Measurements from ENCODE around the gene CGRRF1. TPM values are rescaled to one million over a fixed set of nuclear protein-coding genes. Genes with fewer than 3 reads are reported as not detected.

CGRRF1 gene
- total RNA-seq, 1 donor from 2014 or later, result 16.7 TPM

DNA sequence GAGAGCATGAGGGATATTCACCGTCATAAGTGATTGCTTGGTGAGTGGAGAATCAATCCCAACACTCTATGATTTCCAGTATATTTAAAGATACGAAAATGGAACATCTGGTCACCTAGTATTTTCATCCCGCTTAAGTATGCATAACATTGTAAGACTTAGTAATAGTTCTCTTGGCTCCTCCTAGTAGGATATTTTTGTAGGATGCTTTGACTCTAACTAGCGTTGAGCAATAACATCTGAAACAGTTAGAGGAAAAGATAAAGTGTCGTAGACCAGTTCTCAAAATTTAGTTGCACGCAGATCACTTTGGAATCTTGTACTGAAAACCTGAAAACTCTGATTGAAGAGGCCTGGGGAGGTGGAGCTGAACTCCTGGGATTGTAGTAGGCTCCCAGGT is 64.8 kb downstream of the CGRRF1 start:
- Mint-ChIP-seq H3K4me3 (no peak overlapping the region), H3K4me1 (ENCODE audit: unreplicated experiment) (peaks cover 22% of the 10 kb centered on the region), H3K27me3 (no peaks in the 10 kb centered on the region), H3K36me3 (peaks cover 29% of the 10 kb centered on the region), H3K27ac (peak overlapping the region; percentile 21), H3K9me3 (peaks cover 5% of the 10 kb centered on the region)
- TF ChIP-seq, protein P1, sequence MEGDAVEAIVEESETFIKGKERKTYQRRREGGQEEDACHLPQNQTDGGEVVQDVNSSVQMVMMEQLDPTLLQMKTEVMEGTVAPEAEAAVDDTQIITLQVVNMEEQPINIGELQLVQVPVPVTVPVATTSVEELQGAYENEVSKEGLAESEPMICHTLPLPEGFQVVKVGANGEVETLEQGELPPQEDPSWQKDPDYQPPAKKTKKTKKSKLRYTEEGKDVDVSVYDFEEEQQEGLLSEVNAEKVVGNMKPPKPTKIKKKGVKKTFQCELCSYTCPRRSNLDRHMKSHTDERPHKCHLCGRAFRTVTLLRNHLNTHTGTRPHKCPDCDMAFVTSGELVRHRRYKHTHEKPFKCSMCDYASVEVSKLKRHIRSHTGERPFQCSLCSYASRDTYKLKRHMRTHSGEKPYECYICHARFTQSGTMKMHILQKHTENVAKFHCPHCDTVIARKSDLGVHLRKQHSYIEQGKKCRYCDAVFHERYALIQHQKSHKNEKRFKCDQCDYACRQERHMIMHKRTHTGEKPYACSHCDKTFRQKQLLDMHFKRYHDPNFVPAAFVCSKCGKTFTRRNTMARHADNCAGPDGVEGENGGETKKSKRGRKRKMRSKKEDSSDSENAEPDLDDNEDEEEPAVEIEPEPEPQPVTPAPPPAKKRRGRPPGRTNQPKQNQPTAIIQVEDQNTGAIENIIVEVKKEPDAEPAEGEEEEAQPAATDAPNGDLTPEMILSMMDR (conservative IDR thresholded peaks at IDR 0.05), result no peak
- no peak for DNase-seq (ENCODE audit: extremely low spot score, unreplicated experiment)

DNA sequence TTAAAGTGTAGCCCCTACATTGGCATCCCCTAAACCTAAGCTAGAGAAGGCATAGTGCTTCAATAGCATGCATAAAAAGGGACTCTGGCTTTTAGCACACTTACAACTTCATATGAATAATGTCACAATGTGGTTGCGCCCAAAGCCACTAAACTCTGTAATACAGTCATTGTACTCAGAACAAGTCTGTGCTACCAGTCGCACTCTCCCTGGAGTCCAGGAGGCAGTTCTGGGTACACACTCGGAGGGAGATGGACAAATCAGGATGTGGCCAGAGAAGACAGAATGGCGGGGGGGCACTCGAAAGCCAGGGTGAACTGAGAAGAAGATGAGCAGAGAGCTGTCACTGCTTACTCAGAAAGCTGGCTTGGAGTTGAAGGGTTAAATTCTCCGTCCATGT is 67.8 kb downstream of the CGRRF1 start:
- DNase-seq (ENCODE audit: extremely low spot score, unreplicated experiment), result no peak
- TF ChIP-seq, protein P1 (conservative IDR thresholded peaks at IDR 0.05), result no peak
- H3K27me3 Mint-ChIP-seq, result no peaks in the 10 kb centered on the region
- no peak overlapping the region for H3K4me3 Mint-ChIP-seq
- H3K36me3 Mint-ChIP-seq, result peaks cover 17% of the 10 kb centered on the region
- H3K27ac Mint-ChIP-seq, result no peak overlapping the region
- H3K9me3 Mint-ChIP-seq, result peaks cover under 1% of the 10 kb centered on the region
- peaks cover 20% of the 10 kb centered on the region for H3K4me1 Mint-ChIP-seq (ENCODE audit: unreplicated experiment)

DNA sequence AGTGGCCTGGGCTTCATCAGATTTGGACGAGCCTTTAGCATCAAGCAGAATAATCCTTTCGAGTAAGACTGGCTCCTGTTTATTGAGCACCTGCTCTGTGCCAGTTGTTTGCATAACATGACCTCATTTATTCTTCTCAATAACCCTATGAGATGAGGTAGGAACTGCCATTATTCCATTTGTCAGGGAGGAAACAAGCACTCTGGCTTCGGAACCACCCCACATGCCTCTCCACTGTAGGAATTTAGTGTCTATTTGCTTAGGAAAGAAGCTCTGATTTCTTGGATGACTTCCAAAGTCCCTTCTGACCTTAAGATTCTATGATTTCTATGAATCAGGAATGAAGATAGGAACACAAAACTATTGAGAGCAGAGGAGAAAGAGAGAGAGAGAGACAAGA is 68.3 kb downstream of the CGRRF1 start:
- DNase-seq (ENCODE audit: extremely low spot score, unreplicated experiment), result no peak
- TF ChIP-seq, protein P1 (conservative IDR thresholded peaks at IDR 0.05), result no peak
- Mint-ChIP-seq H3K36me3 (peaks cover 16% of the 10 kb centered on the region), H3K4me1 (ENCODE audit: unreplicated experiment) (peaks cover 20% of the 10 kb centered on the region), H3K4me3 (no peak overlapping the region), H3K27me3 (no peaks in the 10 kb centered on the region), H3K27ac (no peak overlapping the region), H3K9me3 (no peaks in the 10 kb centered on the region)

DNA sequence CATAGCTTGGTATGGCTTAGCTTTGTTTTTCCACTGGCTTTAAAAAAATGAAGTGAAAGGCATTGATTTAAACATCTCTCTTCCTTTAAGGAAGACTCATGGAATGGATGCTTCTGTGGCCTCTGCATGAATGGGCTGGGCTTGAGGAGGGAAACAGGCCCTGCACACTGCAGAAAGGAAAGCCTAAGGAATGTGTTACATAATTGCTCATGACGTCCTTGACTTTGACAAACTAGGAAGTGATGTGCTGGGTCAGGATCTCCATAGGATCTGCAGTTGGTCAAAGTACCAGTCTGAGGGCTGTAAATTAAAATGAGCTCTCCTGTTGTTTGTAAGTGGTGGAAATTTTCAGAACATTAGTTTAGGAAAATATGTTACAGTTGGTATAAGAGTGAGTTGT is 69.9 kb downstream of the CGRRF1 start:
- Mint-ChIP-seq H3K9me3 (no peaks in the 10 kb centered on the region), H3K4me1 (ENCODE audit: unreplicated experiment) (peaks cover 20% of the 10 kb centered on the region), H3K27me3 (no peaks in the 10 kb centered on the region), H3K4me3 (no peak overlapping the region), H3K36me3 (peaks cover 8% of the 10 kb centered on the region), H3K27ac (peak overlapping the region; percentile 51)
- TF ChIP-seq, protein P1 (conservative IDR thresholded peaks at IDR 0.05), result no peak
- DNase-seq (ENCODE audit: extremely low spot score, unreplicated experiment), result no peak

DNA sequence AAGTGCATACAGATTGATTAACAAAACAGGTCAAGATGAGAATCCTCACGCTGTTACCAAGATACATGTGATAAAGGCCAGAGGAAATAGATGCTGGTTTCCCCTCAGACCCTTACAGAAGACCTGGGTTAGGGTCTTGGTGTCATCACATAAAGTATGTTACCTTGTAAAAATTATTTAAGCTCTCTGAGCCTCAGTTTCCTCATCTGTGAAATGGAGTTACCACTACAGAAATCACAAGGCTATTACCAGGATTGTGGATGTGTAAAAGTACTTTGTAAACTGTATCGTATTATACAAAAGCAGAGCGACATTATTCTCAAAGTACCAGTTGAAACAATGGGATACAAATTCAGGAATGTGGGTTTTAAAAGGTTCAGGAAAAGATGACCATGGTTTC is 71.2 kb downstream of the CGRRF1 start:
- peak overlapping the region; percentile 22 for H3K27ac Mint-ChIP-seq
- H3K4me3 Mint-ChIP-seq, result no peak overlapping the region
- peaks cover 19% of the 10 kb centered on the region for H3K4me1 Mint-ChIP-seq (ENCODE audit: unreplicated experiment)
- no peaks in the 10 kb centered on the region for H3K27me3 Mint-ChIP-seq
- DNase-seq (ENCODE audit: extremely low spot score, unreplicated experiment), result no peak
- no peaks in the 10 kb centered on the region for H3K9me3 Mint-ChIP-seq
- TF ChIP-seq, protein P1 (conservative IDR thresholded peaks at IDR 0.05), result no peak
- H3K36me3 Mint-ChIP-seq, result peaks cover 13% of the 10 kb centered on the region

DNA sequence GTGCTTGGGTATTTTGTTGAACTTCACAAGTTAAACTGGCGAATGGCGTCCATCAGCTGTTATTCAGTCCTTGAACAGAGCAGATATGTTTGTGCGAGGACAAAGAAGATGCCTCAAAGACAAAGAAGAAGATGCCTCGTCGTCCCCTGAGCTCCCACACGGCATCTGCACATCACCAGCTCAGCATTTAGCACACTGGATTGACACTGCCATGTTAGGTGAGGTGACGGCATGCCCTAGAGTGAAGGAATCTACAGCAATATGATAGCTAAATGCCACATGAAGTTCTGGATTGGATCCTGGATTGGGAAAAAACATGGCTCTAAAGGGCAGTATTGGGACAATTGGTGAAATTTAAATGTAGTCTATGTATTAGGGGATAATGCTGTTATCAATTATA is 72.6 kb downstream of the CGRRF1 start:
- TF ChIP-seq, protein P1 (conservative IDR thresholded peaks at IDR 0.05), result no peak
- Mint-ChIP-seq H3K27ac (no peak overlapping the region), H3K36me3 (peaks cover 12% of the 10 kb centered on the region), H3K9me3 (peaks cover 10% of the 10 kb centered on the region), H3K4me1 (ENCODE audit: unreplicated experiment) (peaks cover 9% of the 10 kb centered on the region), H3K27me3 (no peaks in the 10 kb centered on the region), H3K4me3 (no peak overlapping the region)
- DNase-seq (ENCODE audit: extremely low spot score, unreplicated experiment), result no peak
